Fibroblast of gingiva (primary cell): Measurements from ENCODE around the gene TUFT1.
A peak's percentile ranks its signal among the peaks of the same experiment; 100 is the strongest.
"Not testable (repeated sequence)": the region's sequence is repeated elsewhere in the genome, so short reads cannot be mapped to it uniquely, and the experiment has no call there.

Source experiments
- DNase-seq: peaks from one replicate; pipeline ENCODE4 v3.0.0-alpha.2; 2011; ENCODE audit warnings: low read depth

Gene TUFT1

GRCh38 chr1:151581451-151581850 lies 41.3 kb downstream of the TUFT1 start:
- no peak for DNase-seq

DNA sequence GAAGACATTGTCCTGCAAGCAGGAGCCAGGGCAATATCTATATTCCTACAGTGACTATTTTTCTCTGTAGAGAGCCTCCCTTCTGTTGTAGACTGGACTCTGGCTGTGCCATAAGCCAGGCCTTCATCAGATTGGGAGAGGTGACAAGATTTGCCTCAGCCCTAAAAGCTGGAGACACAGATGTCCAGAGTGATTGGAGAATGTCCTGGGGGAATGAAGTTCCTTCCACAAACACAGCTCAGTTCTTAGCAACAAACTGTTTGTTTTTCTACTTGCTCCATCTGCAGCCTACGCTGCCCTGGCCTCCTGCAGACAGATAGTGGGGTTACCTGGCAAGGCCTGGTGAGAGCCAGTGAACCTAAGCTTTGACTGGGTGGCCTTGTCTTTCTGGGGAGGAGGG lies 41.8 kb downstream of the TUFT1 start:
- no peak for DNase-seq

DNA sequence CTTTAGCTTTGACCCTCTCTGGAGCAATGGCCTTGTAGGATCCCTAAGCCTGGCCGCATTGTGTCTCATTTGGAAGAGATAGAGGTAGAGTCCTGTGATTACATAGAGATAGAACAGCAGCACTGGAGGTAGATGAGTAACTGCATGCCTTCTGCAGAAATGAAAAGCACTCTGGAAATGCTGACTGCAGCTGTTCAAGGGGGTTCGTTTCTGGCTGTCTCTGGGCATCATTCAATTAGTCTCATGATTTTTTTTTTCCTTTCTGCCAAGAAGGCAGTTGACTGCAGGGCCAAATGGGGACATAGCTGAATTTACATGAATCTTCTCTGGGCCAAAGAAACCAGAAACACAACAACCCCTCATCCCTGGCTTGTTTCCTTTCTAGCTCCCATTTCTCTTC lies 43.7 kb downstream of the TUFT1 start:
- no peak for DNase-seq

DNA sequence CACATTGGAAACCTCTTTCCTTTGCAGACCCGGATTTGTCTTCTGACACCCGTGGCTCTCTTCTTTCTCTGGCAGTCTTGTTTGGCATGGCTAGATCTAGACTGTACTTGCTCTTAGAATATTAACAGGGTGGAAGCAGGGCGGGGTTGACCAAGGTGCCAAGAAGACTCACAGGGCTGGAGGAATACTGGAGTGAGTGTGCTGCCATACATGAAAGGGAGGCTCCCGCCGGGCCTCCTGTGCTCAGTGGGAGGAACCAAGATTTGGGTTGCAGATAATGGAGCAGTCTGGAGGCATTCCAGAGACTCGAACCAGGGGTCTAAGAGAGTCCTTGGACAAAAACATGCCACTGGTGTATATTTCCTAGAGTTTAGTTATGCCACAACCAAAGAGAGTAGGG lies 44.2 kb downstream of the TUFT1 start:
- no peak for DNase-seq

GRCh38 chr1:151584780-151585179 lies 44.7 kb downstream of the TUFT1 start:
- DNase-seq = no peak

- no peak for DNase-seq
These were observed 45.5 kb downstream of the TUFT1 start for GRCh38 chr1:151585622-151586021.

DNA sequence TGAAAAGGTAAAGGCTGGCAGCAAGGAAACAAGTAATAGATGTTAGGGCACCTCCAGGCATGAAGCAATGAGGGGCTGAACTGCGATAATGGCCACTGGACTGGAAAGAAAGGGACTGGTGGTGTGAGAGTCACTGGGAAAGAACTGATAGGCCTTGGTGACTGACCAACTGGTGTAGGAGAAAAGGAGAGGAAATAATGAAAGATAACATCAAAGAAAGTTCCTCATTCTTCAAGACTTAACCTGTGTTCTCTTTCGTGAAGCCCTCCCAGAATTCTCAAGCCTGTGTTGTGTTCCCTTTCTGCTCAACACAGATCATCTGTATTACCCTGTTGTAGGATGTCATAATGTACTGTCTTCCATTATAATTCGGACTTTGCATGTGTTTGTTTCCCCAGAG lies 50.9 kb downstream of the TUFT1 start:
- DNase-seq = no peak

- DNase-seq = no peak
These were observed 53.6 kb downstream of the TUFT1 start for GRCh38 chr1:151593730-151594129.

DNA sequence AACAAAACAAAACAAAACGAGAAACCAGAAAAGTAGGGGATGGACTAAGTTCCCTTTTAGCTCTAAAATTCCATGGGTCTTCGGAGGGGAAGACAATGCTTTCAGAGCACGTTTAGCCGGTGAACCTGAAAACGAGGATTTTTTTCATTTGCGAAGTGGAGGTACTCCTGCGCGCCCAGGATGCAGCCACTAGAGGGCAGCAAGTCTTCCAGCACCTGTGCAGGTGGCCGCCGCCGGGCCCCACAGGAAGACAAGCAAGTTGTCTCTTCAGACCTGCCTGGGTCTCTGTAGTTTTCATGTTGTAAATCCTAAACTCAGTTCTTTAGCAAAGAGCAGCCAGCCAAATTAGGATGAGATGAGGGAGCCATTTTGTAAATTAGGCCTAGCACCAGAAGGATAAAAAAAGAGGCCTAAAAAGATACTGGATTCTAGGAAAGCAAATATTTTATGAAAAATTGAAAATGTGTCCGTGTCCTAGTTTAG lies 54.1 kb downstream of the TUFT1 start:
- peak; percentile 14 for DNase-seq

GRCh38 chr1:151596166-151596953 lies 56.3 kb downstream of the TUFT1 start:
- DNase-seq = no peak

DNA sequence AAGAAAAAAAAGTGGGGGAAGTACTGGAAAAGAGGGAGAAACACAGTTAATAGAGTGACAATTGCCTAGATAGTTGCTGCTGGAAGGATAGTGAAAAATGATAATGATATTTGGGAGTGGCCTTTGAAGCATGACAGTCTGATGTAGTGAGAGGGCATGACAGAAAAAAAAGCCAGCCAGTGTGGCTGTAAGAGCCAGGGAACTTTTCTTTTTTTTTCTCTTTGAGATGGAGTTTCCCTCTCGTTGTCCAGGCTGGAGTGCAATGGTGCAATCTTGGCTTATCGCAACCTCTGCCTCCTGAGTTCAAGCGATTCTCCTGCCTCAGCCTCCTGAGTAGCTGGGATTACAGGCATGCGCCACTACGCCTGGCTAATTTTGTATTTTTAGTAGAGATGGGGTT lies 62.4 kb downstream of the TUFT1 start:
- DNase-seq = not testable (repeated sequence)

DNA sequence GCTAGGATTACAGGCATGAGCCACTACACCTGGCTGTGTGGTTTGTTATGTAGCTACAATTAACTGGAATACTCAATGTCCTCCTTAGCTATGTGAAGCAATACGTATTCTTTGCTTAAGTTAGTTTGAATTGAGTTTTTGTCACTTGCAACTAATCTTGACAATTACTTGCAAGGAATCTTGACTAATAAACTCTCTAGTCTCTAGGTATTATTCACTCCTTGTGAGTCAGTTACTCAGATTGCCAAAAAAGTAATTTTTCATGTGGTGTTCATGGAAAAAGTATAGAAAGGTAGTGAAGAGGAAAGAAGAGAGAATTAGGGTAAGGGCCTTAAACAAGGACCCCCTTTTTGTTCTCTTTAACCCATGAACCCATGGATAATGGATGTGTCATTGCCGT lies 64.2 kb downstream of the TUFT1 start:
- no peak for DNase-seq

DNA sequence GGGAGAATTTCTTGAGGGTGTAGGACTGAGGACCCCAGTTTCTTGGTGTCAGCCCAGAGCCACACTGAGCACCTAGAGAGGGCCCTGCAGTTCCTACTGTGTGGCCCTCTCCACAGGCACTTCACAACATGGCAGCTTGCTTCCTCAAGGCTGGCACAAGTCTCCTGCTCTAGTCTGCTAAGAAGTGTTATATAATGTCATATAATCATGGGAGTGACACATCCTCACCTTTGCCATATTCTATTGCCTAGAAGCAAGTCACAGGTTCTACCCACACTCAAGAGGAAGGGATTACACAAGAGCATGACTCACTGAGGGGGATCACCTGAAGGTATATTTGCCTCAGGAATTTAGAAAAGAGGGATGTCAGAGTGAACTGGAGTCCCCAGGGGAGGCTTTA lies 66.3 kb downstream of the TUFT1 start:
- no peak for DNase-seq

- no peak for DNase-seq
These were observed 66.7 kb downstream of the TUFT1 start for GRCh38 chr1:151606857-151607256.

DNA sequence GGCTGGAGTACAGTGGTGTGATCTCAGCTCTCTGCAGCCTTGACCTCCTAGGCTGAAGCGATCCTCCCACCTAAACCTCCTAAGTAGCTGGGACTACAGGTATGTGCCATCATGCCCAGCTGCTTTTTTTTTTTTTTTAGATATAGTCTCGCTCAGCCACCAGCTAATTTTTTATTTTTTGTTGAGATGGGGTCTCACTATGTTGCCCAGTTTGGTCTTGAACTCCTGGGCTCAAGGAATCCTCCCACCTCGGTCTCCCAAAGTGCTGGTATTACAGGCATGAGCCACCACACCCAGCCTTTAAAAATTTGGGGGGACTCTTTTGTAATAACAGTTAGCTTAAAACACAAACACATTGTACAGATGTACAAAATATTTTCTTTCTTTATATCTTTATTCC lies 70.0 kb downstream of the TUFT1 start:
- DNase-seq = no peak

GRCh38 chr1:151611288-151611790 lies 71.2 kb downstream of the TUFT1 start:
- peak; percentile 91 for DNase-seq

GRCh38 chr1:151611832-151612500 lies 71.9 kb downstream of the TUFT1 start, which contains the start of gene SNX27:
Gene SNX27, plus strand, starts transcription at chr1:151612050. Its CDS starts 152 bp downstream, at chr1:151612202.
- peak; percentile 91 for DNase-seq

DNA sequence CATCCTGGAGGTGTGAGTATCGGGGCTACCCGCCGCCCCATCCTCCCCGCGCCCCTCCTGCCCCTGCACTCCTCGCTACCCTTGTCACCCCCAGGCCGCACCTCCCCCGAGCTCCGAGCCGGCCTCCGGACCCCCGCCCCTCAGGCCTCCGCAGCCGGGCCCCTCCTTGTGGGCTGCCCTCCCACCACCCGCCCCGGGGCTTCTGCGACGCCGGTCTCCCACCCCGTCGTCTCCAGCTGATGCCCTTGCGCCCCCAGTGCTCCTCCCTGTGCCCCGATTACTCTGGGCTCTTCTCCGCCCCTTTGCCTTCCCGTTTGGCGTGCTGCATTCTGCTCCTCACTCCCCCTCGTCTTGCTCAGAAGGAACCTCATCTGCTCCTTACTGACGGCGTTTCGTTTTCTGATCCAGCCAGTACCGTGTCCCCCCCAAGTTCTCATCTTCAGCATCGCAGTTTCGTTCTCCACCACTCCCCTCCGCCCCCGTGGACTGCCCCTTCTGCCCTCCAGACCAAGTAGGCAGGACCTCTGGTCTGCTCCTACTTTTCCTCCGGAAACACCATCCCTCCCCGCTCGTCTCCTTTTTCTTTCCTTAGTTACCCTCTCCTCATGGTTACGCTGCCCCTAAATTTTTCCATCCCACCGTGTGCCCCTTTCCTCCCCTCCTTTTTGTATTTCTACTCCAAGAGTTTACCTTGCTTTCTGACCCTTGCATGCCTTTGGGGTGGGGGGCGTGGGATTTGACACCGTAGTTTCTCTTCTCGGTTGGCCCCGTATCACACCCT lies 72.6 kb downstream of the TUFT1 start:
- peak; percentile 14 for DNase-seq

DNA sequence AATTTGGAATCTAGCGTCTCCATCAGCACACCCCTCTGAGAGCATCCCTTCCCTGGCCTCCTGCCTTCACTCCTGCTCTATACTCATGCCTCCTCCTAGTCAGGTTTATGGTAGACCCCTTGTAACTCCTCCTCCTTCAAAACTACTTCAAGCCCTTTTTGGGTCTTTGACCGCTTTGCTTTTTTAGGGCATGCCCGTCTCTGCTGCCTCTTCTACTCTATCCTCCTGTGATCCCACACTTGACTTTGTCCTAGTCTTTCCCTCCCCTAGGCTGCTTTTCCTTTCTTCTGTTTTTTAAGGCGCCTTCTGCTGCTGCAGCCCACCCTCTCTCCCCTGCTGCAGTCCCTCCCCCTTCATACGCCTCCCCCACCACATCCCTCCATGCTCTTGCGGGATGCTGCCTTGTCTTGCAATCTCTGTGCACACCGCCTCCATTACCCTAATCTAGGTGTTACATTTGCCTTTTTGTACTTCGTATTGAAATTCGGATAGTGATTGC lies 73.2 kb downstream of the TUFT1 start:
- no peak for DNase-seq

- DNase-seq = no peak
These were observed 75.8 kb downstream of the TUFT1 start for GRCh38 chr1:151615711-151616504.

- DNase-seq = no peak
These were observed 76.4 kb downstream of the TUFT1 start for GRCh38 chr1:151616505-151616849.

DNA sequence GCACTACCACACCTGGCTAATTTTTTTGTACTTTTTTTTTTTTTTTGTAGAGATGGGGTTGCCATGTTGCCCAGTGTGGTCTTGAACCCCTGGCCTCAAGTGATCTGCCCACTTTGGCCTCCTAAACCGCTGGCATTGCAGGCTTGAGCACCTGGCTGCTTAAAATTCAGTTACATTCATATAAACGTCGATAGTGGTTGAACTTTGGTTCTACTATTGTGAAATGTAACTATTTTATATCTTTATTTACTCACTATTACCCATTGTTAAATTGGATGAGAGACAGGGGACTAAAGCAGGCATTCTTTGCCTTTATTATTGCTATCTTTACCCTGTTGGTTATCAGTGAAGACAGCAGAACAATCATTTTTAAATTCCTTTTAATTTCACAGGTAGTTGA lies 77.9 kb downstream of the TUFT1 start:
- no peak for DNase-seq
